ENCODE results near the gene ID3.

DNA sequence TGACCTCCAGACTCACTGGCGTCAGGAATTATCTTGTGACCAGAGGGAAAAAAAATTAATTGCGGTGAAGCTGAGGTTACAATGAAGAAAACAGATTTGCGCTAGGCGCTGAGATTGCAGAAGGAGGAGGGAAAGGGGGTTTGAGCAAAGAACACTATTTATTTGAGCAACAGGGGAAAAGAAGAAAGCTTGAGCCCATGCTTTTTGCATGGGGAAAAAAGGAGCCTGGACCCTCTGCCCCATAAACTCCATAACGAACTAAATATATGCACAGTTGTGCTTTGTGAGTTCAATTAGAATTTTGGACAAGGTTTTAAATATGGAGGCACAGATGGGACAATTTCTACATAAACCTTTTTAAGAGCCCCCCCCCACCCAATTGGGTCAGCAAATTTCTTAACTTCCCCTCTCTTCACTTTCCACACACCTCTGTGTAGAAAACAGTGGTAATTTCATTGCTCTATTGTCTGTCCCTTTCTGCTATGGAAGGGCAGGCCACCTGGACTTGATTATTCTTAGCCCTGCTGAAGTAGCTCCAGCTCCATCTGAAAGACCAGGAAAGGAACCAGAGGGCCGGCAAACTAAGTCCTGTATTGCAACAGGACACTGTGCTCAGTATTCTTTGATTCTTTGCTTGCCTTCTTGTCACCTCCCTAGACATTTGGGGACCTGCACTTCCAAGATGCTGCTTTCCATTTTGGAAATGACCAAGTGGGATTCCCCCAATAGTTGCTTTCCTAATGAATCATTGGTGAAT, 862 bp upstream of the ID3 start:
- TF ChIP-seq, protein P1, sequence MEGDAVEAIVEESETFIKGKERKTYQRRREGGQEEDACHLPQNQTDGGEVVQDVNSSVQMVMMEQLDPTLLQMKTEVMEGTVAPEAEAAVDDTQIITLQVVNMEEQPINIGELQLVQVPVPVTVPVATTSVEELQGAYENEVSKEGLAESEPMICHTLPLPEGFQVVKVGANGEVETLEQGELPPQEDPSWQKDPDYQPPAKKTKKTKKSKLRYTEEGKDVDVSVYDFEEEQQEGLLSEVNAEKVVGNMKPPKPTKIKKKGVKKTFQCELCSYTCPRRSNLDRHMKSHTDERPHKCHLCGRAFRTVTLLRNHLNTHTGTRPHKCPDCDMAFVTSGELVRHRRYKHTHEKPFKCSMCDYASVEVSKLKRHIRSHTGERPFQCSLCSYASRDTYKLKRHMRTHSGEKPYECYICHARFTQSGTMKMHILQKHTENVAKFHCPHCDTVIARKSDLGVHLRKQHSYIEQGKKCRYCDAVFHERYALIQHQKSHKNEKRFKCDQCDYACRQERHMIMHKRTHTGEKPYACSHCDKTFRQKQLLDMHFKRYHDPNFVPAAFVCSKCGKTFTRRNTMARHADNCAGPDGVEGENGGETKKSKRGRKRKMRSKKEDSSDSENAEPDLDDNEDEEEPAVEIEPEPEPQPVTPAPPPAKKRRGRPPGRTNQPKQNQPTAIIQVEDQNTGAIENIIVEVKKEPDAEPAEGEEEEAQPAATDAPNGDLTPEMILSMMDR (IDR thresholded peaks at IDR 0.05; ENCODE audit: control extremely low read depth in 1 of 3, insufficient read depth in 1 of 3, low read depth in 1 of 3, low read length in 3 of 3), result no peak
- TF ChIP-seq TAF1 (IDR thresholded peaks at IDR 0.05; ENCODE audit: low read depth, low read length), result no peak
- no peak for TF ChIP-seq POLR2A (IDR thresholded peaks at IDR 0.05; ENCODE audit: control extremely low read depth in 1 of 2, low read depth in 2 of 2, low read length in 2 of 2)
- no peak for TF ChIP-seq EZH2 (IDR thresholded peaks at IDR 0.05; ENCODE audit: low read depth, low read length, severe bottlenecking)
- no peak for TF ChIP-seq EGR1 (IDR thresholded peaks at IDR 0.05; ENCODE audit: borderline replicate concordance, low read depth, low read length)
- TF ChIP-seq RAD21 (IDR thresholded peaks at IDR 0.05 in 1 of 2, conservative IDR thresholded peaks at IDR 0.05 in 1 of 2; ENCODE audit: low read depth in 2 of 2, low read length in 2 of 2), result no peak
- no peak for TF ChIP-seq JUN (IDR thresholded peaks at IDR 0.05; ENCODE audit: low read depth, low read length)
- TF ChIP-seq, protein P2, sequence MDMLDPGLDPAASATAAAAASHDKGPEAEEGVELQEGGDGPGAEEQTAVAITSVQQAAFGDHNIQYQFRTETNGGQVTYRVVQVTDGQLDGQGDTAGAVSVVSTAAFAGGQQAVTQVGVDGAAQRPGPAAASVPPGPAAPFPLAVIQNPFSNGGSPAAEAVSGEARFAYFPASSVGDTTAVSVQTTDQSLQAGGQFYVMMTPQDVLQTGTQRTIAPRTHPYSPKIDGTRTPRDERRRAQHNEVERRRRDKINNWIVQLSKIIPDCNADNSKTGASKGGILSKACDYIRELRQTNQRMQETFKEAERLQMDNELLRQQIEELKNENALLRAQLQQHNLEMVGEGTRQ (IDR thresholded peaks at IDR 0.05; ENCODE audit: low read length), result no peak
- TF ChIP-seq ASH2L (IDR thresholded peaks at IDR 0.05; ENCODE audit: low read length), result no peak
- TF ChIP-seq TCF12 (IDR thresholded peaks at IDR 0.05; ENCODE audit: low read depth, low read length), result no peak
- no peak for TF ChIP-seq RFX5 (IDR thresholded peaks at IDR 0.05; ENCODE audit: borderline replicate concordance, low read depth, low read length)
- no peak for TF ChIP-seq JUND (IDR thresholded peaks at IDR 0.05; ENCODE audit: low read length)

Measured in H1 (cell line).